Mesendoderm (in vitro differentiated cells): Measurements from ENCODE around the gene DMAC2L.

Experiments used
- DNase-seq: peaks from one replicate; pipeline ENCODE4 v3.0.0; 2013
- H2AK5ac ChIP-seq: 2 replicates; pipeline ENCODE4 v1.6.1; 2013; ENCODE audit warnings: low read length, inconsistent platforms
- H2BK120ac ChIP-seq: 2 replicates; pipeline ENCODE4 v1.6.1; 2013; ENCODE audit warnings: low read depth, mild to moderate bottlenecking, low read length, moderate library complexity, mixed read lengths
- H2BK15ac ChIP-seq: replicated peaks from 2 replicates; pipeline ENCODE4 v1.6.1; 2013; ENCODE audit warnings: low read depth, mild to moderate bottlenecking, moderate library complexity
- H2BK5ac ChIP-seq: 2 replicates; pipeline ENCODE4 v1.6.1; 2013; ENCODE audit warnings: low read length, inconsistent platforms
- H3K18ac ChIP-seq: 2 replicates; pipeline ENCODE4 v1.6.1; 2013; ENCODE audit warnings: mild to moderate bottlenecking, low read length, mixed read lengths
- H3K23ac ChIP-seq: one replicate; pipeline ENCODE4 v1.6.1; 2013; ENCODE audit warnings: low read length
- H3K27ac ChIP-seq: 2 replicates; pipeline ENCODE4 v1.5.1; 2013; ENCODE audit warnings: low read depth, mild to moderate bottlenecking, inconsistent platforms, low read length, moderate library complexity
- H3K27me3 ChIP-seq: 2 replicates; pipeline ENCODE4 v1.6.1; 2013; ENCODE audit warnings: low read length, control low read depth, mild to moderate bottlenecking, inconsistent platforms; ENCODE audit not compliant: insufficient read depth, poor library complexity
- H3K36me3 ChIP-seq: 2 replicates; pipeline ENCODE4 v1.6.1; 2013; ENCODE audit warnings: low read length, inconsistent platforms; ENCODE audit not compliant: control insufficient read depth, insufficient read depth
- H3K4ac ChIP-seq: one replicate; pipeline ENCODE4 v1.6.1; 2013; ENCODE audit warnings: low read depth, mild to moderate bottlenecking, low read length, moderate library complexity
- H3K4me1 ChIP-seq: 2 replicates; pipeline ENCODE4 v1.6.1; 2013; ENCODE audit warnings: low read depth, low read length, inconsistent platforms; ENCODE audit not compliant: control insufficient read depth
- H3K4me2 ChIP-seq: 2 replicates; pipeline ENCODE4 v1.6.1; 2013; ENCODE audit warnings: low read length
- H3K4me3 ChIP-seq: 2 replicates; pipeline ENCODE4 v1.5.1; 2013; ENCODE audit warnings: mild to moderate bottlenecking, low read length
- H3K56ac ChIP-seq: one replicate; pipeline ENCODE4 v1.6.1; 2013; ENCODE audit warnings: low read length
- H3K79me1 ChIP-seq: 2 replicates; pipeline ENCODE4 v1.6.1; 2013; ENCODE audit warnings: low read length, inconsistent platforms
- H3K79me2 ChIP-seq: 2 replicates; pipeline ENCODE4 v1.6.1; 2013; ENCODE audit warnings: mild to moderate bottlenecking, low read length; ENCODE audit not compliant: control insufficient read depth, insufficient read depth
- H3K9ac ChIP-seq: 2 replicates; pipeline ENCODE4 v1.6.1; 2013; ENCODE audit warnings: low read length, inconsistent platforms
- H4K5ac ChIP-seq: one replicate; pipeline ENCODE4 v1.6.1; 2013; ENCODE audit warnings: low read length
- H4K8ac ChIP-seq: one replicate; pipeline ENCODE4 v1.6.1; 2013; ENCODE audit warnings: low read depth, mild to moderate bottlenecking, control low read depth, low read length, moderate library complexity
- WGBS: extraction: QIAGEN DNeasy Blood & Tissue Kit; methylation state at CpG from one replicate; pipeline ENCODE4 v1.1.7; 2013; ENCODE audit warnings: low lambda C conversion rate, missing lambda C conversion rate; ENCODE audit not compliant: insufficient coverage; ENCODE audit errors: extremely low coverage; 5-methylcytosine and 5-hydroxymethylcytosine counted together

DMAC2L gene

DNA sequence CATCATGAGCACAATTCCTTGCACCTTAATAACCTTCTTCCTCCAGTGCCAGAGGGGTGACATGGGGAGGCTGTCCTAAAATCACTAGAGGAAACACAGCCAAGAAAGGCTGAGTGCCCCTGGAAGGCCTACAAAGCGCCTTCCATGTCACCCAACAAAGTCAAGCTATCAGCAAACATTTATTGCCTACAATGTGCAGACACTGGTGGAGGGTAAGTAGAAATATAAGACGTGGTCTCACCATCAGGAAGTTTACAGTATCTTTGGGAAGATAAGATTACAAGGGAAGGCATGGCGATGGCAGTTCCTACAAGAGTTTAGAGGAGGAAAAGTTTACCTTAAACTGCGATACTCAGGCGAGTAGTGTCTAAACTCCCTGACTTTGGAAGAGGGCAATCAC is 27.9 kb downstream of the DMAC2L start:
- Histone ChIP-seq H4K8ac (no peak overlapping the region), H3K36me3 (no peaks in the 10 kb centered on the region), H3K4me3 (no peak overlapping the region), H2BK5ac (no peak overlapping the region), H3K4me1 (no peaks in the 10 kb centered on the region), H3K9ac (no peak overlapping the region), H3K4me2 (no peak overlapping the region), H2BK15ac (no peak overlapping the region), H4K5ac (no peak overlapping the region), H3K27me3 (no peaks in the 10 kb centered on the region), H3K18ac (no peak overlapping the region), H3K79me1 (no peaks in the 10 kb centered on the region), H3K79me2 (no peaks in the 10 kb centered on the region), H3K4ac (no peak overlapping the region), H3K23ac (no peak overlapping the region), H2BK120ac (no peak overlapping the region), H3K56ac (no peak overlapping the region), H2AK5ac (no peak overlapping the region), H3K27ac (no peak overlapping the region)
- DNase-seq = no peak
- WGBS = no CpG with 5 or more reads among the region's 5 CpGs

DNA sequence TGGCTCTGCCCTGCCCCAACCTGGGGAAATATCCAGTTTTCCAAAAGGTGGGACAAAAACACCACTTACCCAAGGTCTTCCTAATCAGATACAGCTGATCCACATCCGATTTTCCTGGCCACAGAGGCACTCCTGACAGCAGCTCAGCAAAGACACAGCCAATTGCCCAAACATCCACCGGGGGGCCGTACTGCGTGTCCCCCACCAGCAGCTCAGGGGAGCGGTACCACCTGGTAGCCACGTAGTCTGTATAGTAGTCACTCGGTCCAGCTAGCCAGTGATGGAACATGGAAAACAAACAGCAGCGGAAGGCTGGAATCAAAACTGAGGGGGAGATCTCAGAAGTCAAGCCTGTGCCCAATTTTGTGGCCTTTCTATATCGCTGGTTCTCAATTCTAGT is 28.8 kb downstream of the DMAC2L start:
- no peaks in the 10 kb centered on the region for H3K27me3 ChIP-seq
- no peak overlapping the region for H2BK5ac ChIP-seq
- no peaks in the 10 kb centered on the region for H3K79me2 ChIP-seq
- DNase-seq = peak; percentile 33
- no peaks in the 10 kb centered on the region for H3K36me3 ChIP-seq
- no peak overlapping the region for H3K4ac ChIP-seq
- H4K8ac ChIP-seq = no peak overlapping the region
- no CpG with 5 or more reads among the region's 9 CpGs for WGBS
- H3K4me2 ChIP-seq = no peak overlapping the region
- no peak overlapping the region for H2AK5ac ChIP-seq
- no peaks in the 10 kb centered on the region for H3K79me1 ChIP-seq
- no peak overlapping the region for H2BK15ac ChIP-seq
- H2BK120ac ChIP-seq = no peak overlapping the region
- H3K56ac ChIP-seq = no peak overlapping the region
- no peak overlapping the region for H3K9ac ChIP-seq
- no peaks in the 10 kb centered on the region for H3K4me1 ChIP-seq
- no peak overlapping the region for H3K18ac ChIP-seq
- no peak overlapping the region for H3K4me3 ChIP-seq
- H3K27ac ChIP-seq = no peak overlapping the region
- H3K23ac ChIP-seq = no peak overlapping the region
- no peak overlapping the region for H4K5ac ChIP-seq

DNA sequence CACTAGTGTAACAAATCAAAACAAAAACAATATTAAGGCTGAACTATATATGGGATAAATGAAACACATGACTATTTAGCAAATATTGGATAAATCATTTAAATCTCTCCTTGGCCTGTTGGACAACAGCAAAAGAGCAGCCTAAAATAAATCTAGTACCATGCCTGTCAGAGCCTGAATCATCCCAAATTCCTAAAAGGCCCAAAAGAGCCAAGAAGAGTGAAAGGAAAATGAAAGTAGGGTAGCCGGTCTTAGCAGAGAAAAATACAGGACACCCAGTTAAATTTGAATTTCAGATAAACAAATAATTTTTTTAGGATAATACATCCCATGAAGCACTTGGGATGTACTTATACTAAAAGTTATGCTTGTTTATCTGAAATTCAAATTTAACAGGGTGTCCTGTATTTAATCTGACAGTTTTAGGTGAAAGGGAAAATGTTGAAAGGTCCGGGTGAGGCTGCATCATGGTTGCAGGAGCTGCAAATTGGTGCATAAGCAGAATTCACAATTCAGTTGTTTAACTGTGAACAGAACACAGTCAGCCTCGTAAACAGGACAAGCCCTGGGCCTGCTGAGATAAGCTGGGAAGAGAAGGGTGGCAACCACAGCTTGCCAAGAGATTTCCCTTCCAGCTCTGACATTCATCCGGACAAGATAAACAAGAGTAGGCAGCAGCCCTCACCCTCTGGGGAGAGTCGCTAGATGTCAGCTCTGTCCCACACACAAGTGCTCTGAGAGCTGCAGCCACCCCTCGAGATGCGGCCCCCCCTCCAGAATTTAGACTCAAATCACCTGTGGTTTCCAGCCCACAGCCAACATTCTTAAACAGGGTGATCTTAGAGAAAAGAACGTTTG is 30.3 kb downstream of the DMAC2L start:
- Histone ChIP-seq H3K27ac (no peak overlapping the region), H3K79me2 (no peaks in the 10 kb centered on the region), H3K4ac (no peak overlapping the region), H3K9ac (no peak overlapping the region), H2BK15ac (no peak overlapping the region), H3K18ac (no peak overlapping the region), H2AK5ac (no peak overlapping the region), H3K23ac (no peak overlapping the region), H3K36me3 (no peaks in the 10 kb centered on the region), H2BK120ac (no peak overlapping the region), H4K5ac (no peak overlapping the region), H3K4me3 (no peak overlapping the region), H3K79me1 (no peaks in the 10 kb centered on the region), H3K56ac (no peak overlapping the region), H2BK5ac (no peak overlapping the region), H3K27me3 (no peaks in the 10 kb centered on the region), H4K8ac (no peak overlapping the region), H3K4me2 (no peak overlapping the region), H3K4me1 (no peaks in the 10 kb centered on the region)
- DNase-seq = peak; percentile 81
- no CpG with 5 or more reads among the region's 8 CpGs for WGBS

DNA sequence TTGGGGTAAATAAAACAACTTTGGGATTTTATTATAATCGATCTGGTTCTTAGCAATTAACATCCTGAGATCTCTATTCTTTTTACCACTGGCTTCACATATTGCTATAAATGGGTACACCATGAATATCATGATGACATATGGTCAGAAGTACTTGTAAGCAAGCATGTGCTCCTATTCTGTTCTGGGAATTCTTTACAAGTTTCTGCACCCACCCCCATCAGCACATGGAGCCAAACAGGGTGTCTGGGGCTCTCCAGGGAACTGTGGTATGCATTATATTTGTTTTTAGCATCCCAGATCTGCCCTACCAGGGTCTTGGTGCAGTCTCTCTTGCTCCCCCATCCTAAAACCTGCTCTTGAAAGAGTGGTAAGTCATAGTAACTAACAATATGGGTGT is 31.3 kb downstream of the DMAC2L start:
- no peak for DNase-seq
- H3K18ac ChIP-seq = no peak overlapping the region
- no peaks in the 10 kb centered on the region for H3K27me3 ChIP-seq
- no peaks in the 10 kb centered on the region for H3K79me1 ChIP-seq
- H2BK15ac ChIP-seq = no peak overlapping the region
- no peaks in the 10 kb centered on the region for H3K36me3 ChIP-seq
- no CpG with 5 or more reads among the region's 1 CpG for WGBS
- H2BK5ac ChIP-seq = no peak overlapping the region
- no peak overlapping the region for H3K4me3 ChIP-seq
- H4K8ac ChIP-seq = no peak overlapping the region
- no peaks in the 10 kb centered on the region for H3K79me2 ChIP-seq
- no peaks in the 10 kb centered on the region for H3K4me1 ChIP-seq
- no peak overlapping the region for H3K4me2 ChIP-seq
- no peak overlapping the region for H3K4ac ChIP-seq
- no peak overlapping the region for H3K56ac ChIP-seq
- H3K23ac ChIP-seq = no peak overlapping the region
- H2AK5ac ChIP-seq = no peak overlapping the region
- no peak overlapping the region for H2BK120ac ChIP-seq
- H3K9ac ChIP-seq = no peak overlapping the region
- no peak overlapping the region for H4K5ac ChIP-seq
- H3K27ac ChIP-seq = no peak overlapping the region

DNA sequence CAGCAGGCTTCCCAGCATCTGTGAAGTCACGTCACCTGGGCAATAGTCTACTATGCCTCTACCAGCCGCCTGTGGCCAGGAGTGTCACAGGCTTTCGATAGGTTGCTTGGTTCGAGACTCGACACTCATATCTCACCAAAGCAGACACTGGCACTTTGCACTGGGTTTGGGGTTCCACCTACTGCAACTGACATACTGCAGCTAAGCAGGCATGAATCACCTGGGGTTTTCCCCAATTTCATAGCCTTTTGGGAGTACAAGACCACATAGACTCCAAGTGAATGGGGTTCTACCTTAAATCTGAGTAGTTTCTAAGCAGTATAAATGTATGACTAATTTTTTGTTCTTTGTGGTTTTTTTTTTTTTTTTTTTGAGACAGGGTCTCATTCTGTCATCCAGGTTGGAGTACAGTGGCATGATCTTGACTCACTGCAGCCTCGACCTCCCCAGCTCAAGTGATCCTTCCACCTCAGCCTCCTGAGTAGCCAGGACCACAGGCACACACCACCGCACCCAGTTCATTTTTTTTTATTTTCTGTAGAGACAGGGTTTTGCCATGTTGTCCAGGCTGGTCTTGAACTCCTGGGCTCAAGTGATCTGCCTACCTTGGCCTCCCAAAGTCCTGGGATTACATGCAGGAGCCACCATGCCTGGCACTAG is 32.1 kb downstream of the DMAC2L start:
- H3K27me3 ChIP-seq = no peaks in the 10 kb centered on the region
- H3K23ac ChIP-seq = no peak overlapping the region
- H3K4me2 ChIP-seq = no peak overlapping the region
- H4K8ac ChIP-seq = no peak overlapping the region
- no peak overlapping the region for H2BK15ac ChIP-seq
- no peak overlapping the region for H3K56ac ChIP-seq
- H3K4me3 ChIP-seq = no peak overlapping the region
- H3K36me3 ChIP-seq = no peaks in the 10 kb centered on the region
- H3K27ac ChIP-seq = no peak overlapping the region
- H3K4me1 ChIP-seq = no peaks in the 10 kb centered on the region
- no peak overlapping the region for H2AK5ac ChIP-seq
- no peak overlapping the region for H4K5ac ChIP-seq
- no peak overlapping the region for H2BK120ac ChIP-seq
- H3K18ac ChIP-seq = no peak overlapping the region
- H3K79me2 ChIP-seq = no peaks in the 10 kb centered on the region
- no peak overlapping the region for H3K9ac ChIP-seq
- no CpG with 5 or more reads among the region's 7 CpGs for WGBS
- no peak overlapping the region for H2BK5ac ChIP-seq
- no peak for DNase-seq
- no peak overlapping the region for H3K4ac ChIP-seq
- H3K79me1 ChIP-seq = no peaks in the 10 kb centered on the region
